Prostate gland (tissue), 2 donors: Measurements from ENCODE around the gene SLC6A12.

Experiments used
- POLR2A ChIP-seq: fragments of 450-650 bp; IDR thresholded peaks from one replicate; pipeline ENCODE4 v1.6.1; 2016; ENCODE audit warnings: antibody characterized with exemption, mild to moderate bottlenecking
- TF ChIP-seq, protein P1 (sequence below), 4 experiments: fragments of 200-600 bp in 2 of 4; fragments of 450-650 bp in 2 of 4; sonication (generic) in 2 of 4; IDR thresholded peaks; 1 replicate in 3 of 4; 2 replicates in 1 of 4; pipeline ENCODE4 v1.5.1; 2016 to 2019; ENCODE audit warnings: antibody characterized with exemption in 4 of 4, mild to moderate bottlenecking in 2 of 4, moderate library complexity in 2 of 4

DNA sequence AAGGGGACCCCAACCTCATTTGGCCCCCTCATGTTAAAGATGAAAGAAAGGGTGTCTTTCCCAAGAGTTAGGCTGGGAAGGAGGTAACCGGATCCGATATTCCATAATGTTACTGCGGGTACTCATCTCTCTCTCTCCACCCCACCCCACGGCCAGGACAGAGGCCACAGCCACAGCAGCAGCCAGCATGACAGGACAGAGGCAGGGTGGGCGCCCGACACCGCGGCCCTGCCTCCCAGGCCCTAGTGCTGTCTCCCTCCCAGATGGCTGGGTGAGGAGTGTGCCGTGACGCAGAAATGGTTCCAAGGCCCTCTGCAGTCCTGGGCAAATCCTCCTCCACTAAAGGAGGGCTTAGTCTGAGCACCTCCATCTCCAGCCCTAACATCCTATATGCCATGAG, 6.2 kb downstream of the SLC6A12 start:
- TF ChIP-seq, protein P1, sequence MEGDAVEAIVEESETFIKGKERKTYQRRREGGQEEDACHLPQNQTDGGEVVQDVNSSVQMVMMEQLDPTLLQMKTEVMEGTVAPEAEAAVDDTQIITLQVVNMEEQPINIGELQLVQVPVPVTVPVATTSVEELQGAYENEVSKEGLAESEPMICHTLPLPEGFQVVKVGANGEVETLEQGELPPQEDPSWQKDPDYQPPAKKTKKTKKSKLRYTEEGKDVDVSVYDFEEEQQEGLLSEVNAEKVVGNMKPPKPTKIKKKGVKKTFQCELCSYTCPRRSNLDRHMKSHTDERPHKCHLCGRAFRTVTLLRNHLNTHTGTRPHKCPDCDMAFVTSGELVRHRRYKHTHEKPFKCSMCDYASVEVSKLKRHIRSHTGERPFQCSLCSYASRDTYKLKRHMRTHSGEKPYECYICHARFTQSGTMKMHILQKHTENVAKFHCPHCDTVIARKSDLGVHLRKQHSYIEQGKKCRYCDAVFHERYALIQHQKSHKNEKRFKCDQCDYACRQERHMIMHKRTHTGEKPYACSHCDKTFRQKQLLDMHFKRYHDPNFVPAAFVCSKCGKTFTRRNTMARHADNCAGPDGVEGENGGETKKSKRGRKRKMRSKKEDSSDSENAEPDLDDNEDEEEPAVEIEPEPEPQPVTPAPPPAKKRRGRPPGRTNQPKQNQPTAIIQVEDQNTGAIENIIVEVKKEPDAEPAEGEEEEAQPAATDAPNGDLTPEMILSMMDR (IDR thresholded peaks at IDR 0.05) = no peak
- TF ChIP-seq POLR2A = no peak
